ENCODE data around the gene SHISA6.

- TF ChIP-seq CTCF (IDR thresholded peaks at IDR 0.05) (no peak), EZH2 (IDR thresholded peaks at IDR 0.05; ENCODE audit: borderline replicate concordance, insufficient read depth, low read depth, low read length, poor library complexity, severe bottlenecking) (no peak)
Observed at GRCh38 chr17:11308531-11308930, 67.5 kb downstream of the SHISA6 start.

All from B cell (primary cell).